Neural progenitor cell (in vitro differentiated cells): ENCODE measurements around the gene BOLA3. TPM values are rescaled to one million over a fixed set of nuclear protein-coding genes. Genes with fewer than 3 reads are reported as not detected.
"Not testable (repeated sequence)": the region's sequence is repeated elsewhere in the genome, so short reads cannot be mapped to it uniquely, and the experiment has no call there.

Experiments
- DNase-seq: peaks from one replicate; pipeline ENCODE4 v3.0.0-alpha.2; 2016; ENCODE audit warnings: low spot score
- H2AFZ ChIP-seq: fragments of 200-600 bp; sonication (generic); replicated peaks from 2 replicates; pipeline ENCODE4 v1.6.1; 2016; ENCODE audit warnings: antibody characterized with exemption
- H3F3A ChIP-seq: fragments of 200-600 bp; sonication (generic); 2 replicates; pipeline ENCODE4 v1.6.1; 2016; ENCODE audit warnings: antibody characterized with exemption, low read depth
- H3K27ac ChIP-seq: fragments of 200-600 bp; sonication (generic); 2 replicates; pipeline ENCODE4 v1.5.1; 2016; ENCODE audit warnings: mild to moderate bottlenecking
- H3K27me3 ChIP-seq: fragments of 200-600 bp; sonication (generic); 2 replicates; pipeline ENCODE4 v1.6.1; 2016; ENCODE audit warnings: mild to moderate bottlenecking, moderate library complexity
- H3K36me3 ChIP-seq: fragments of 200-600 bp; sonication (generic); 2 replicates; pipeline ENCODE4 v1.5.1; 2016
- H3K4me1 ChIP-seq: fragments of 200-600 bp; sonication (generic); 2 replicates; pipeline ENCODE4 v1.6.1; 2016; ENCODE audit warnings: mixed run types
- H3K4me2 ChIP-seq: fragments of 200-600 bp; sonication (generic); 2 replicates; pipeline ENCODE4 v1.6.1; 2016
- H3K4me3 ChIP-seq: fragments of 200-600 bp; sonication (generic); 2 replicates; pipeline ENCODE4 v1.5.1; 2016
- H3K79me2 ChIP-seq: fragments of 200-600 bp; sonication (generic); 2 replicates; pipeline ENCODE4 v1.6.1; 2016; ENCODE audit warnings: low read depth
- H3K9ac ChIP-seq: fragments of 200-600 bp; sonication (generic); 2 replicates; pipeline ENCODE4 v1.6.1; 2016
- H3K9me3 ChIP-seq: fragments of 200-600 bp; sonication (generic); 2 replicates; pipeline ENCODE4 v1.5.1; 2016; ENCODE audit warnings: low read depth
- H4K20me1 ChIP-seq: fragments of 200-600 bp; sonication (generic); 2 replicates; pipeline ENCODE4 v1.6.1; 2016; ENCODE audit warnings: low read depth
- H3K27ac Mint-ChIP-seq: 3 replicates; pipeline ENCODE4 v1.8.0; 2021; ENCODE audit warnings: mixed read lengths
- H3K27me3 Mint-ChIP-seq: 2 replicates; pipeline ENCODE4 v1.8.0; 2022; ENCODE audit warnings: low read depth, mild to moderate bottlenecking, inconsistent platforms, moderate library complexity, mixed read lengths; ENCODE audit not compliant: insufficient read depth
- H3K36me3 Mint-ChIP-seq: 3 replicates; pipeline ENCODE4 v1.8.0; 2021; ENCODE audit warnings: mixed read lengths
- H3K4me1 Mint-ChIP-seq: 3 replicates; pipeline ENCODE4 v1.8.0; 2021; ENCODE audit warnings: mixed read lengths
- H3K4me3 Mint-ChIP-seq: 3 replicates; pipeline ENCODE4 v1.8.0; 2021; ENCODE audit warnings: mild to moderate bottlenecking, moderate library complexity, mixed read lengths
- H3K9me3 Mint-ChIP-seq: 3 replicates; pipeline ENCODE4 v1.8.0; 2020; ENCODE audit warnings: mixed read lengths
- CTCF ChIP-seq: fragments of 200-600 bp; sonication (generic); IDR thresholded peaks from 2 replicates; pipeline ENCODE4 v1.5.1; 2017; ENCODE audit warnings: antibody characterized with exemption, mild to moderate bottlenecking
- EZH2 ChIP-seq: fragments of 200-600 bp; sonication (generic); IDR thresholded peaks from 2 replicates; pipeline ENCODE4 v1.6.1; 2017; ENCODE audit warnings: antibody characterized with exemption, mild to moderate bottlenecking, moderate library complexity
- EZH2phosphoT487 ChIP-seq: fragments of 200-600 bp; sonication (generic); IDR thresholded peaks from 2 replicates; pipeline ENCODE4 v1.6.1; 2017; ENCODE audit warnings: antibody characterized with exemption
- total RNA-seq: library from RNA; depleted of rRNA; stranded (reverse); fragments of >200 nt; gene quantifications from 2 replicates; pipeline ENCODE4 v1.2.3, GENCODE V29; 2015; ENCODE audit warnings: low replicate concordance

BOLA3 gene
- total RNA-seq, 1 donor from 2014 or later, result 76.5 TPM

- H3K4me1 Mint-ChIP-seq, result peaks cover 6% of the 10 kb centered on the region
- peaks cover 9% of the 10 kb centered on the region for H3K27me3 Mint-ChIP-seq
- no peaks in the 10 kb centered on the region for H3K9me3 Mint-ChIP-seq
- Histone ChIP-seq H3K4me2 (no peak overlapping the region), H3K36me3 (no peaks in the 10 kb centered on the region), H4K20me1 (no peaks in the 10 kb centered on the region), H3K27me3 (no peaks in the 10 kb centered on the region), H2AFZ (no peak overlapping the region), H3K4me1 (no peaks in the 10 kb centered on the region), H3K4me3 (no peak overlapping the region), H3F3A (no peaks in the 10 kb centered on the region), H3K9ac (no peak overlapping the region), H3K9me3 (no peaks in the 10 kb centered on the region), H3K79me2 (no peaks in the 10 kb centered on the region), H3K27ac (no peak overlapping the region)
- no peaks in the 10 kb centered on the region for H3K36me3 Mint-ChIP-seq
- peak overlapping the region; percentile 27 for H3K27ac Mint-ChIP-seq
- no peak overlapping the region for H3K4me3 Mint-ChIP-seq
- TF ChIP-seq EZH2phosphoT487 (no peak), CTCF (no peak), EZH2 (no peak)
- no peak for DNase-seq
Observed at GRCh38 chr2:74191596-74192380, 44.1 kb upstream of the BOLA3 start.

- Histone ChIP-seq H2AFZ (no peak overlapping the region), H3F3A (no peaks in the 10 kb centered on the region), H3K27ac (no peak overlapping the region), H3K4me3 (no peak overlapping the region), H3K79me2 (no peaks in the 10 kb centered on the region), H3K9ac (no peak overlapping the region), H3K4me1 (no peaks in the 10 kb centered on the region), H3K4me2 (no peak overlapping the region), H4K20me1 (no peaks in the 10 kb centered on the region), H3K9me3 (no peaks in the 10 kb centered on the region), H3K27me3 (no peaks in the 10 kb centered on the region), H3K36me3 (no peaks in the 10 kb centered on the region)
- peaks cover 6% of the 10 kb centered on the region for H3K4me1 Mint-ChIP-seq
- no peaks in the 10 kb centered on the region for H3K36me3 Mint-ChIP-seq
- H3K4me3 Mint-ChIP-seq, result no peak overlapping the region
- peaks cover 11% of the 10 kb centered on the region for H3K27me3 Mint-ChIP-seq
- H3K9me3 Mint-ChIP-seq, result no peaks in the 10 kb centered on the region
- H3K27ac Mint-ChIP-seq, result no peak overlapping the region
- no peak for DNase-seq
- TF ChIP-seq EZH2, result no peak
- no peak for TF ChIP-seq EZH2phosphoT487
- no peak for TF ChIP-seq CTCF
Observed at GRCh38 chr2:74188696-74189095, 41.0 kb upstream of the BOLA3 start.

GRCh38 chr2:74188018-74188601, 40.4 kb upstream of the BOLA3 start:
- no peaks in the 10 kb centered on the region for H3K27me3 ChIP-seq
- H3K9me3 ChIP-seq, result no peaks in the 10 kb centered on the region
- no peaks in the 10 kb centered on the region for H3K36me3 ChIP-seq
- no peaks in the 10 kb centered on the region for H3K79me2 ChIP-seq
- no peak overlapping the region for H3K27ac ChIP-seq
- no peaks in the 10 kb centered on the region for H4K20me1 ChIP-seq
- Mint-ChIP-seq H3K4me1 (peaks cover 6% of the 10 kb centered on the region), H3K27ac (no peak overlapping the region), H3K36me3 (no peaks in the 10 kb centered on the region), H3K4me3 (no peak overlapping the region), H3K27me3 (peaks cover 11% of the 10 kb centered on the region), H3K9me3 (no peaks in the 10 kb centered on the region)
- H3K4me1 ChIP-seq, result no peaks in the 10 kb centered on the region
- DNase-seq, result no peak
- no peaks in the 10 kb centered on the region for H3F3A ChIP-seq
- no peak overlapping the region for H3K4me2 ChIP-seq
- H3K9ac ChIP-seq, result no peak overlapping the region
- peak overlapping the region; percentile 81 for H2AFZ ChIP-seq
- no peak for TF ChIP-seq EZH2
- no peak for TF ChIP-seq EZH2phosphoT487
- no peak overlapping the region for H3K4me3 ChIP-seq

DNA sequence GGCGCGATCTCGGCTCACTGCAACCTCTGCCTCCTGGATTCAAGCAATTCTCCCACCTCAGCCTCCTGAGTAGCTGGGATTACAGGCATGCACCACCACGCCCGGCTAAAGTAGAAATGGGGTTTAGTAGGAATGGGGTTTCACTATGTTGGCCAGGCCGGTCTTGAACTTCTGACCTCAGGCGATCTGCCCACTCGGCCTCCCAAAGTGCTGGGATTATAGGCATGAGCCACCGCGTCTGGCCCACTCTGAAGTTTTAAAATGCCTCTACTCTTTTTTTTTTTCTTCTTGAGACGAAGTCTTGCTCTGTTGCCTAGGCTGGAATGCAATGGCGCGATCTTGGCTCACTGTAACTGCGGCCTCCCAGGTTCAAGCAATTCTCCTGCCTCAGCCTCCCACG, 39.0 kb upstream of the BOLA3 start:
- H3K9me3 ChIP-seq, H2AFZ ChIP-seq, H3K4me2 ChIP-seq, H3K4me1 Mint-ChIP-seq, H3K9me3 Mint-ChIP-seq, H3K27ac Mint-ChIP-seq, H3K4me1 ChIP-seq, DNase-seq, H3K79me2 ChIP-seq, H4K20me1 ChIP-seq, H3K4me3 ChIP-seq, H3K27ac ChIP-seq, H3F3A ChIP-seq, H3K36me3 ChIP-seq, H3K9ac ChIP-seq, H3K36me3 Mint-ChIP-seq, H3K4me3 Mint-ChIP-seq, H3K27me3 ChIP-seq: not testable (repeated sequence)
- peaks cover 13% of the 10 kb centered on the region for H3K27me3 Mint-ChIP-seq
